ENCODE measurements around the gene PCDHGB1.

The PCDHGB1 gene

DNA sequence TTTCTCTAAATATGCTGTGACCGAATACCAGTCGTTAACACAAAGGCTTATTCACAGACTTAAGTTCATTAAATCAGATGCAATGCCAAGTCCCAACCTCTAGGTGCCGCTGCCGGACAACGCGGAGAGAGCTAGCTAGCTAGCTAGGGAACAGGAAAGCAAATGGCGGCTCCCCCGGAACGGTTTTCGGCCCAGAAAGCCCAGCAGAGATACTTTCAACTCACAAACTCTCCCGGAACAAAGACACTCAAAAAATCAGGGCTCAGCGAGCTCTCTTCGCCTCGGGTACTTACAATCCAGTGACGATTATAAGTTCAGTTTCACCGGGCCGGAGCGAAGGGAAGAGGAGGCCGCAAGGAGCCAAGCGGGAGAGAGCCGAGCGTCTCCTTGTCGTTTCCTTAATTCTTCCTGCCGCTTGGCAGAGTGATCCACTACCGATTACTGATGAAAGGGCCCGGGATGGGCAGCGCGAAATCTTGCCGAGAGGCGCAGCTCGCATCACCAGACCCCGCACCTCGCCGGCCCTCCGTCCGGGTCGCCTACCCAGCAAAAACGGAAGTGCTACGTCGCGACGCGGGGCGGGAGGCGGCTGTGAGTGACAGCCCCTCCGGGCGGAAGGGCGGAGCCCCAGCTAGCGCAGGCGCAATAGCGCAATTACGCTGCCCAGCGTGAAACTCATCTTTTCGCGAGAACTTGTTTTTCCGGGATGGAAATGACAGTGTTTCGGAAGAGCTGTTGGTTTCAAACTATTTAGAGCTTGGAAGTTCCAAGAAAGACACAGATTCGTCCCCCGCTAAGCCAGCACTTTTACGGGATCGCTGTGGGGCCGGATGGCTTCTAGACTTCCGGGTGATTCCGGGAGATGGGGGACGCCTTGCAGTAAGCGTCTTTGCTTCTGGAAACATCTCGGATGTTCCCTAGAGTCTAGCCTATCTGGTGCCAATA lies 29.4 kb upstream of the PCDHGB1 start, which contains the start of gene TAF7 (continued):
- TF ChIP-seq ZNF501 (tag by site-specific recombination; IDR thresholded peaks at IDR 0.05) (peak; percentile 88), ZNF266 (tag by site-specific recombination; IDR thresholded peaks at IDR 0.05; ENCODE audit: low read depth) (no peak), TRIM28 (IDR thresholded peaks at IDR 0.05; ENCODE audit: borderline replicate concordance, low read length) (peak; percentile 85), ZNF621 (tag by site-specific recombination; IDR thresholded peaks at IDR 0.05) (no peak), ZNF138 (tag by site-specific recombination; IDR thresholded peaks at IDR 0.05; ENCODE audit: borderline replicate concordance) (no peak), GLI2 (tag by site-specific recombination; IDR thresholded peaks at IDR 0.05; ENCODE audit: borderline replicate concordance, low read depth) (no peak), KLF9 (tag by site-specific recombination; IDR thresholded peaks at IDR 0.05; ENCODE audit: low read depth) (0 out of 2 replicates have a peak, but pooled peaks have one; percentile 6), ZNF423 (tag by site-specific recombination; IDR thresholded peaks at IDR 0.05) (no peak), GFI1B (tag by site-specific recombination; IDR thresholded peaks at IDR 0.05) (no peak), ZBTB44 (tag by site-specific recombination; IDR thresholded peaks at IDR 0.05) (no peak), ZNF23 (tag by site-specific recombination; IDR thresholded peaks at IDR 0.05; ENCODE audit: borderline replicate concordance) (no peak), ZNF121 (tag by site-specific recombination; IDR thresholded peaks at IDR 0.05) (no peak), KLF8 (tag by site-specific recombination; IDR thresholded peaks at IDR 0.05) (peak; percentile 67), ZEB2 (tag by site-specific recombination; IDR thresholded peaks at IDR 0.05) (peak; percentile 69; the same call in 1 of the 2 replicates), PRDM2 (tag by site-specific recombination; IDR thresholded peaks at IDR 0.05; ENCODE audit: borderline replicate concordance) (no peak), ZSCAN16 (tag by site-specific recombination; IDR thresholded peaks at IDR 0.05) (no peak), ZNF76 (tag by site-specific recombination; IDR thresholded peaks at IDR 0.05; ENCODE audit: borderline replicate concordance, low read depth) (no peak; the same call in 1 of the 2 replicates), ZNF335 (tag by site-specific recombination; conservative IDR thresholded peaks at IDR 0.05) (peak; percentile 60), ZNF600 (tag by site-specific recombination; IDR thresholded peaks at IDR 0.05) (0 out of 2 replicates have a peak, but pooled peaks have one; percentile 9), KLF16 (tag by site-specific recombination; IDR thresholded peaks at IDR 0.05) (no peak), KLF7 (tag by site-specific recombination; IDR thresholded peaks at IDR 0.05; ENCODE audit: borderline replicate concordance) (no peak), ZNF366 (tag by site-specific recombination; conservative IDR thresholded peaks at IDR 0.05) (peak; percentile 37; the same call in 1 of the 2 replicates), SETDB1 (IDR thresholded peaks at IDR 0.05; ENCODE audit: insufficient read length, low read length) (peak; percentile 94), ZNF560 (tag by site-specific recombination; IDR thresholded peaks at IDR 0.05; ENCODE audit: borderline replicate concordance) (no peak)
- TF ChIP-seq, protein P1, sequence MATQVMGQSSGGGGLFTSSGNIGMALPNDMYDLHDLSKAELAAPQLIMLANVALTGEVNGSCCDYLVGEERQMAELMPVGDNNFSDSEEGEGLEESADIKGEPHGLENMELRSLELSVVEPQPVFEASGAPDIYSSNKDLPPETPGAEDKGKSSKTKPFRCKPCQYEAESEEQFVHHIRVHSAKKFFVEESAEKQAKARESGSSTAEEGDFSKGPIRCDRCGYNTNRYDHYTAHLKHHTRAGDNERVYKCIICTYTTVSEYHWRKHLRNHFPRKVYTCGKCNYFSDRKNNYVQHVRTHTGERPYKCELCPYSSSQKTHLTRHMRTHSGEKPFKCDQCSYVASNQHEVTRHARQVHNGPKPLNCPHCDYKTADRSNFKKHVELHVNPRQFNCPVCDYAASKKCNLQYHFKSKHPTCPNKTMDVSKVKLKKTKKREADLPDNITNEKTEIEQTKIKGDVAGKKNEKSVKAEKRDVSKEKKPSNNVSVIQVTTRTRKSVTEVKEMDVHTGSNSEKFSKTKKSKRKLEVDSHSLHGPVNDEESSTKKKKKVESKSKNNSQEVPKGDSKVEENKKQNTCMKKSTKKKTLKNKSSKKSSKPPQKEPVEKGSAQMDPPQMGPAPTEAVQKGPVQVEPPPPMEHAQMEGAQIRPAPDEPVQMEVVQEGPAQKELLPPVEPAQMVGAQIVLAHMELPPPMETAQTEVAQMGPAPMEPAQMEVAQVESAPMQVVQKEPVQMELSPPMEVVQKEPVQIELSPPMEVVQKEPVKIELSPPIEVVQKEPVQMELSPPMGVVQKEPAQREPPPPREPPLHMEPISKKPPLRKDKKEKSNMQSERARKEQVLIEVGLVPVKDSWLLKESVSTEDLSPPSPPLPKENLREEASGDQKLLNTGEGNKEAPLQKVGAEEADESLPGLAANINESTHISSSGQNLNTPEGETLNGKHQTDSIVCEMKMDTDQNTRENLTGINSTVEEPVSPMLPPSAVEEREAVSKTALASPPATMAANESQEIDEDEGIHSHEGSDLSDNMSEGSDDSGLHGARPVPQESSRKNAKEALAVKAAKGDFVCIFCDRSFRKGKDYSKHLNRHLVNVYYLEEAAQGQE (tag by site-specific recombination; IDR thresholded peaks at IDR 0.05) = no peak
- TF ChIP-seq, protein P2, sequence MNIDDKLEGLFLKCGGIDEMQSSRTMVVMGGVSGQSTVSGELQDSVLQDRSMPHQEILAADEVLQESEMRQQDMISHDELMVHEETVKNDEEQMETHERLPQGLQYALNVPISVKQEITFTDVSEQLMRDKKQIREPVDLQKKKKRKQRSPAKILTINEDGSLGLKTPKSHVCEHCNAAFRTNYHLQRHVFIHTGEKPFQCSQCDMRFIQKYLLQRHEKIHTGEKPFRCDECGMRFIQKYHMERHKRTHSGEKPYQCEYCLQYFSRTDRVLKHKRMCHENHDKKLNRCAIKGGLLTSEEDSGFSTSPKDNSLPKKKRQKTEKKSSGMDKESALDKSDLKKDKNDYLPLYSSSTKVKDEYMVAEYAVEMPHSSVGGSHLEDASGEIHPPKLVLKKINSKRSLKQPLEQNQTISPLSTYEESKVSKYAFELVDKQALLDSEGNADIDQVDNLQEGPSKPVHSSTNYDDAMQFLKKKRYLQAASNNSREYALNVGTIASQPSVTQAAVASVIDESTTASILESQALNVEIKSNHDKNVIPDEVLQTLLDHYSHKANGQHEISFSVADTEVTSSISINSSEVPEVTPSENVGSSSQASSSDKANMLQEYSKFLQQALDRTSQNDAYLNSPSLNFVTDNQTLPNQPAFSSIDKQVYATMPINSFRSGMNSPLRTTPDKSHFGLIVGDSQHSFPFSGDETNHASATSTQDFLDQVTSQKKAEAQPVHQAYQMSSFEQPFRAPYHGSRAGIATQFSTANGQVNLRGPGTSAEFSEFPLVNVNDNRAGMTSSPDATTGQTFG (tag by site-specific recombination; IDR thresholded peaks at IDR 0.05; ENCODE audit: borderline replicate concordance) = no peak
